Endothelial cell (in vitro differentiated cells): ENCODE data around the gene CBX8. TPM values are rescaled to one million over a fixed set of nuclear protein-coding genes. Genes with fewer than 3 reads are reported as not detected.

Experiments used
- DNase-seq: peaks from one replicate; pipeline ENCODE4 v3.0.0; 2021; ENCODE audit warnings: low spot score
- H3K27ac Mint-ChIP-seq: one replicate; pipeline ENCODE4 v1.8.0; 2021; ENCODE audit warnings: mixed read lengths, inconsistent platforms; ENCODE audit not compliant: unreplicated experiment
- H3K27me3 Mint-ChIP-seq: one replicate; pipeline ENCODE4 v1.8.0; 2021; ENCODE audit warnings: mild to moderate bottlenecking, moderate library complexity, mixed read lengths, inconsistent platforms; ENCODE audit not compliant: unreplicated experiment
- H3K36me3 Mint-ChIP-seq: one replicate; pipeline ENCODE4 v1.8.0; 2021; ENCODE audit warnings: mild to moderate bottlenecking, low read depth, mixed read lengths, inconsistent platforms; ENCODE audit not compliant: unreplicated experiment
- H3K4me1 Mint-ChIP-seq: one replicate; pipeline ENCODE4 v1.8.0; 2021; ENCODE audit warnings: mild to moderate bottlenecking, mixed read lengths, inconsistent platforms; ENCODE audit not compliant: unreplicated experiment
- H3K4me3 Mint-ChIP-seq: one replicate; pipeline ENCODE4 v1.8.0; 2021; ENCODE audit warnings: mild to moderate bottlenecking, mixed read lengths, inconsistent platforms; ENCODE audit not compliant: unreplicated experiment
- H3K9me3 Mint-ChIP-seq: one replicate; pipeline ENCODE4 v1.8.0; 2021; ENCODE audit warnings: mixed read lengths, inconsistent platforms; ENCODE audit not compliant: unreplicated experiment
- CTCF ChIP-seq: fragments of 200-600 bp; sonication (generic); IDR thresholded peaks from one replicate; pipeline ENCODE4 v1.5.0; 2021; ENCODE audit warnings: antibody characterized with exemption; ENCODE audit not compliant: unreplicated experiment
- total RNA-seq: library from RNA; stranded (reverse); fragmentation: NEBNext Ultra II Directional; extraction: Animal tissue kit (Norgen Biotek cat#: 25700); gene quantifications from one replicate; pipeline ENCODE4 v1.2.1, GENCODE V29; 2021; ENCODE audit not compliant: unreplicated experiment

CBX8 gene
- total RNA-seq, 1 donor from 2014 or later: 3.3 TPM

- H3K9me3 Mint-ChIP-seq: no peaks in the 10 kb centered on the region
- H3K27ac Mint-ChIP-seq: no peak overlapping the region
- peak overlapping the region; percentile 93 for H3K4me3 Mint-ChIP-seq
- DNase-seq: no peak
- peaks cover 8% of the 10 kb centered on the region for H3K4me1 Mint-ChIP-seq
- peaks cover 4% of the 10 kb centered on the region for H3K36me3 Mint-ChIP-seq
- no peak for TF ChIP-seq CTCF
- peaks cover 39% of the 10 kb centered on the region for H3K27me3 Mint-ChIP-seq
Observed at GRCh38 chr17:79836972-79837887, 40.4 kb upstream of the CBX8 start.

GRCh38 chr17:79836510-79836971 is 39.7 kb upstream of the CBX8 start:
- peaks cover 8% of the 10 kb centered on the region for H3K4me1 Mint-ChIP-seq
- no peak for TF ChIP-seq CTCF
- DNase-seq: no peak
- no peak overlapping the region for H3K4me3 Mint-ChIP-seq
- H3K36me3 Mint-ChIP-seq: peaks cover 4% of the 10 kb centered on the region
- H3K27me3 Mint-ChIP-seq: peaks cover 36% of the 10 kb centered on the region
- no peak overlapping the region for H3K27ac Mint-ChIP-seq
- H3K9me3 Mint-ChIP-seq: no peaks in the 10 kb centered on the region

DNA sequence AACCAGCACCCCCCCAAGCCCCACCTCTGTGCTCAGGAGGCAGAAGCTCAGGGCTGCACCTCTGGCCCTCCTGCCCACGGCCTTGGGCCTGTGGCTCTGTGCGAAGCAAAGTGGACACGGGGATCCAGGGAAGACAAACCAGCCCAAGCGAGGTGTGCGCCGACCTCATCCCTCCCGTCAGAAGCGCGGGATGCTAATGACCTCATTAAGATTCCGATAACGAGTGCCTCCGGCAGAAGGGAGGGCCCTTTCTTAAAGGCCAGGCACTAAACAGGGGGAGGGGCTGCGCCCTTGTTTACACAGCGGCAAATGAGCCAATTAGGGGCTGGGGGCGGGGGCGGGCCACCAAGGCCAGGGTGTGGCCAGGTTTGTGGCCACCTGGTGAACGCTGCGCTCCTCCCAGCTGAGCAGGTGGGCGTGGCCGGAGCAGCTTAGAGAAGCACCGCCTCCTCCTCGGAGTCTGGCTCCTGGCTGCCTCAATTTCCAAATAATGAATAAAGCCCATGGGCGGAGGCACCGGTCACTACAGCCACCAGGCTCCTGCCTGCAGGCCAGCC is 39.2 kb upstream of the CBX8 start:
- Mint-ChIP-seq H3K4me1 (peaks cover 8% of the 10 kb centered on the region), H3K36me3 (peaks cover 4% of the 10 kb centered on the region), H3K27me3 (peaks cover 40% of the 10 kb centered on the region), H3K4me3 (no peak overlapping the region), H3K27ac (no peak overlapping the region), H3K9me3 (no peaks in the 10 kb centered on the region)
- no peak for DNase-seq
- TF ChIP-seq CTCF: no peak

DNA sequence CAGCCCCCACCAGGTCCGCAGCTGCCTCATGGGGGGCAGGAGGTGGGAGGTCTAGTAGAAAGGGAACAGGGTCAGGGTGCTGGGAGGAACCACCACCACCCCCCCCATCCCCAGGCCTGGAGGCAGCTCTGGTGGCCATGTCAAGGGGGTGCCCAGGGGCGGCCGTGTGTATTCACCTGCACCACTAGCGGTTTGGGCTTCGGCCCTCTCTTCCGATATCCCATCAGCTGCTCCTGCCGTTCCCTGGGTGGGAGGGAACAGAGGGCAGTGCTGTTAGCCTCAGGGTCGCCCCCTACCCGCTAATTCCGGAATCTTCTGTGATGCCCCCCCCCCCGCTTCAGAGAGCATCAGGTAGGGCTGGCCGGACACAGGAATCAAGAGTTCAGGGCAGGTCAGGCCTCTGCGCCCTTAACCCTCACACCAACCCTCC is 38.6 kb upstream of the CBX8 start:
- DNase-seq: no peak
- no peak for TF ChIP-seq CTCF
- Mint-ChIP-seq H3K27me3 (peaks cover 40% of the 10 kb centered on the region), H3K9me3 (no peaks in the 10 kb centered on the region), H3K36me3 (peaks cover 4% of the 10 kb centered on the region), H3K27ac (no peak overlapping the region), H3K4me1 (peaks cover 8% of the 10 kb centered on the region), H3K4me3 (no peak overlapping the region)
